GM12873 (cell line): Measurements from ENCODE around the gene EIF1AD.

Source experiments
- CTCF ChIP-seq: IDR thresholded peaks from 2 replicates; pipeline ENCODE4 v1.5.1; 2012; ENCODE audit warnings: low read depth, mild to moderate bottlenecking, moderate library complexity, low read length, control low read depth; ENCODE audit not compliant: insufficient read depth; ENCODE audit errors: missing control alignments

Gene EIF1AD

DNA sequence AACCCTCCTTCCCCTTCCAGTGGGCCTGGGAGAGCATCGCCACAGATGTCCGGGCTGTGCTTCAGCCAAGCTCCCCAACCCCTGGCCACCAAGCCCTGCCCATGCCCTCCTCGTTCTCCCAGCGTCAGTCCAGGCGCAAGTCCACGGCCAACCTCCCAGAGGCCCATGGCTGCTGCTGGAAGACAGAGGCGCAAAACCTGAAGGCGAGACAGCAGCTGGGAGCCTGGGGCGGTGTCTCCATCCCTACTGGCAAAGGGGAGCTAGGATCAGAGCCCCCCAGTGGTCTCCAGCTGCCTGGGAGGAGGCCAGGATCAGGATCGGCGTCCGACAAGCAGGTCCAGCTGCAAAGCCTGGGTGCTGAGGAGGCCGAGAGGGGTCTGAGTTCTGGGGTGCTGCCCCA, 54.8 kb downstream of the EIF1AD start:
- TF ChIP-seq CTCF, result no peak

DNA sequence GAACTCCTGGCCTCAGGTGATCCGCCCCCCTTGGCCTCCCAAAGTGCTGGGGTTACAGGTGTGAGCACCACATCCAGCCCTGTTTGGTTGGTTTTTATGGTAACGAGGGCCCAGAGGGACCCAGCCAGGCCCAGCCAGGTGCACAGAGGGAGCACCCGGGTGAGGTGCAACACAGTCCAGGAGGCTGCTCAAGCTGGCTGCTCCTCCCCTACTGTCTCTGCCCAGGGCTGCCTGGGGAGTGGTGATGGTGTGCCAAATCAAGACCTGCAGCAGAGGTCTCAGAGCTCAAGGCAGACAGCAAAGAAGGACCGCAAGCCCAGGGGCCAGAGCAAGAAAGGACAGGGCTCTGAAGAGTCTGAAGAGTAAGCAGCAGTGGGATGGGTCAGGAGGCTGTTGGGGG, 55.3 kb downstream of the EIF1AD start:
- TF ChIP-seq CTCF, result no peak
